Karpas-422 (cell line): ENCODE data around the gene ATXN1. TPM values are rescaled to one million over a fixed set of nuclear protein-coding genes. Genes with fewer than 3 reads are reported as not detected.
"Not testable (repeated sequence)": the region's sequence is repeated elsewhere in the genome, so short reads cannot be mapped to it uniquely, and the experiment has no call there.

Experiments
- DNase-seq: peaks from one replicate; pipeline ENCODE4 v3.0.0-alpha.2; 2015
- H2AFZ ChIP-seq: fragments of 200-600 bp; sonication (generic); 2 replicates; pipeline ENCODE4 v1.6.1; 2014; ENCODE audit warnings: antibody characterized with exemption, low read length, mixed read lengths
- H3K27ac ChIP-seq: fragments of 200-600 bp; sonication (generic); 2 replicates; pipeline ENCODE4 v1.5.1; 2014; ENCODE audit warnings: mild to moderate bottlenecking, low read length, moderate library complexity
- H3K27me3 ChIP-seq: fragments of 200-600 bp; sonication (generic); 2 replicates; pipeline ENCODE4 v1.6.1; 2014; ENCODE audit warnings: low read length, mixed read lengths
- H3K36me3 ChIP-seq: fragments of 200-600 bp; sonication (generic); 2 replicates; pipeline ENCODE4 v1.6.1; 2014; ENCODE audit warnings: low read length, mixed read lengths; ENCODE audit not compliant: insufficient read depth
- H3K4me1 ChIP-seq: fragments of 200-600 bp; sonication (generic); 2 replicates; pipeline ENCODE4 v1.6.1; 2014; ENCODE audit warnings: mild to moderate bottlenecking, low read length, mixed read lengths
- H3K4me2 ChIP-seq: fragments of 200-600 bp; sonication (generic); 2 replicates; pipeline ENCODE4 v1.6.1; 2014; ENCODE audit warnings: low read length, low read depth, mild to moderate bottlenecking; ENCODE audit not compliant: poor library complexity, severe bottlenecking
- H3K4me3 ChIP-seq: fragments of 200-600 bp; sonication (generic); 2 replicates; pipeline ENCODE4 v1.5.1; 2014; ENCODE audit warnings: mild to moderate bottlenecking, antibody characterized with exemption, low read length, mixed read lengths
- H3K79me2 ChIP-seq: fragments of 200-600 bp; sonication (generic); 2 replicates; pipeline ENCODE4 v1.6.1; 2014; ENCODE audit warnings: mild to moderate bottlenecking, low read length, mixed read lengths
- H3K9ac ChIP-seq: fragments of 200-600 bp; sonication (generic); 2 replicates; pipeline ENCODE4 v1.6.0; 2014; ENCODE audit warnings: low read length
- H3K9me2 ChIP-seq: fragments of 200-600 bp; sonication (generic), shearing (Covaris generic); replicated peaks from 2 replicates; pipeline ENCODE4 v1.6.0; 2014; ENCODE audit warnings: mild to moderate bottlenecking, low read length, moderate library complexity; ENCODE audit not compliant: insufficient read depth
- H3K9me3 ChIP-seq: fragments of 300-700, 200-600 bp; sonication (generic); 2 replicates; pipeline ENCODE4 v1.6.1; 2014; ENCODE audit warnings: low read length, mixed read lengths
- H4K20me1 ChIP-seq: fragments of 200-600 bp; sonication (generic); 2 replicates; pipeline ENCODE4 v1.6.1; 2014; ENCODE audit warnings: mild to moderate bottlenecking, antibody characterized with exemption, low read length, low read depth; ENCODE audit not compliant: insufficient read depth
- total RNA-seq: library from RNA; depleted of rRNA; stranded (reverse); fragments of >200 nt; shearing (Covaris generic); gene quantifications from 2 replicates; pipeline ENCODE4 v1.2.3, GENCODE V29; 2014; ENCODE audit warnings: low replicate concordance

Gene ATXN1
- total RNA-seq, 1 experiment from 2014 or later, result 0.37 TPM

- no peak overlapping the region for H3K9ac ChIP-seq
- no peak overlapping the region for H2AFZ ChIP-seq
- no peaks in the 10 kb centered on the region for H3K79me2 ChIP-seq
- H3K4me1 ChIP-seq, result no peaks in the 10 kb centered on the region
- no peaks in the 10 kb centered on the region for H4K20me1 ChIP-seq
- H3K27ac ChIP-seq, result no peak overlapping the region
- no peaks in the 10 kb centered on the region for H3K9me2 ChIP-seq
- peak; percentile 9 for DNase-seq
- H3K4me2 ChIP-seq, result no peak overlapping the region
- H3K27me3 ChIP-seq, result no peaks in the 10 kb centered on the region
- no peaks in the 10 kb centered on the region for H3K9me3 ChIP-seq
- H3K4me3 ChIP-seq, result no peak overlapping the region
- no peaks in the 10 kb centered on the region for H3K36me3 ChIP-seq
Observed at GRCh38 chr6:16265351-16266341, 495.6 kb downstream of the ATXN1 start.

- Histone ChIP-seq H3K9ac (no peak overlapping the region), H3K27ac (no peak overlapping the region), H3K36me3 (no peaks in the 10 kb centered on the region), H2AFZ (no peak overlapping the region), H3K4me2 (no peak overlapping the region), H3K4me3 (no peak overlapping the region), H3K9me2 (no peaks in the 10 kb centered on the region), H3K4me1 (no peaks in the 10 kb centered on the region), H4K20me1 (no peaks in the 10 kb centered on the region), H3K79me2 (no peaks in the 10 kb centered on the region), H3K27me3 (no peaks in the 10 kb centered on the region), H3K9me3 (no peaks in the 10 kb centered on the region)
- peak; percentile 37 for DNase-seq
Observed at GRCh38 chr6:16264785-16265184, 496.5 kb downstream of the ATXN1 start.

- not testable (repeated sequence) for H3K4me2 ChIP-seq, DNase-seq, H4K20me1 ChIP-seq, H3K4me3 ChIP-seq, H3K4me1 ChIP-seq, H3K27ac ChIP-seq, H3K79me2 ChIP-seq, H3K27me3 ChIP-seq, H3K36me3 ChIP-seq, H3K9me3 ChIP-seq, H3K9ac ChIP-seq, H3K9me2 ChIP-seq, H2AFZ ChIP-seq
Observed at GRCh38 chr6:16263464-16264099, 497.7 kb downstream of the ATXN1 start.

GRCh38 chr6:16262773-16263172 lies 498.5 kb downstream of the ATXN1 start:
- H3K4me2 ChIP-seq, H4K20me1 ChIP-seq, DNase-seq, H3K27me3 ChIP-seq, H3K9ac ChIP-seq, H3K4me1 ChIP-seq, H2AFZ ChIP-seq, H3K79me2 ChIP-seq, H3K27ac ChIP-seq, H3K4me3 ChIP-seq, H3K36me3 ChIP-seq, H3K9me2 ChIP-seq, H3K9me3 ChIP-seq: not testable (repeated sequence)

- not testable (repeated sequence) for H3K4me3 ChIP-seq, H3K36me3 ChIP-seq, H2AFZ ChIP-seq, H4K20me1 ChIP-seq, H3K27ac ChIP-seq, H3K9me2 ChIP-seq, H3K79me2 ChIP-seq, DNase-seq, H3K9me3 ChIP-seq, H3K4me1 ChIP-seq, H3K27me3 ChIP-seq, H3K9ac ChIP-seq, H3K4me2 ChIP-seq
Observed at GRCh38 chr6:16260602-16261001, 500.7 kb downstream of the ATXN1 start.

GRCh38 chr6:16259604-16260003 lies 501.7 kb downstream of the ATXN1 start:
- not testable (repeated sequence) for H3K27ac ChIP-seq, H4K20me1 ChIP-seq, DNase-seq, H3K36me3 ChIP-seq, H2AFZ ChIP-seq, H3K9me3 ChIP-seq, H3K4me2 ChIP-seq, H3K4me1 ChIP-seq, H3K9me2 ChIP-seq, H3K4me3 ChIP-seq, H3K9ac ChIP-seq, H3K79me2 ChIP-seq, H3K27me3 ChIP-seq

- DNase-seq, result no peak
- no peak overlapping the region for H3K27ac ChIP-seq
- no peak overlapping the region for H3K4me2 ChIP-seq
- no peak overlapping the region for H3K4me3 ChIP-seq
- H3K4me1 ChIP-seq, result no peaks in the 10 kb centered on the region
- no peaks in the 10 kb centered on the region for H3K27me3 ChIP-seq
- no peak overlapping the region for H2AFZ ChIP-seq
- no peak overlapping the region for H3K9ac ChIP-seq
- H3K36me3 ChIP-seq, result no peaks in the 10 kb centered on the region
- H3K9me2 ChIP-seq, result no peaks in the 10 kb centered on the region
- no peaks in the 10 kb centered on the region for H3K79me2 ChIP-seq
- H3K9me3 ChIP-seq, result no peaks in the 10 kb centered on the region
- H4K20me1 ChIP-seq, result no peaks in the 10 kb centered on the region
Observed at GRCh38 chr6:16258709-16259075, 502.6 kb downstream of the ATXN1 start.

- Histone ChIP-seq H3K36me3 (no peaks in the 10 kb centered on the region), H3K27me3 (no peaks in the 10 kb centered on the region), H4K20me1 (no peaks in the 10 kb centered on the region), H2AFZ (no peak overlapping the region), H3K9me2 (no peaks in the 10 kb centered on the region), H3K9me3 (no peaks in the 10 kb centered on the region), H3K4me3 (no peak overlapping the region), H3K4me1 (no peaks in the 10 kb centered on the region), H3K27ac (no peak overlapping the region), H3K9ac (no peak overlapping the region), H3K4me2 (no peak overlapping the region), H3K79me2 (no peaks in the 10 kb centered on the region)
- peak; percentile 21 for DNase-seq
Observed at GRCh38 chr6:16257999-16258708, 503.1 kb downstream of the ATXN1 start.
